ENCODE data around the gene DTX2.
"Not testable (repeated sequence)": the region's sequence is repeated elsewhere in the genome, so short reads cannot be mapped to it uniquely, and the experiment has no call there.

- not testable (repeated sequence) for TF ChIP-seq CTCF (IDR thresholded peaks at IDR 0.05; ENCODE audit: low read length); EZH2 (optimal IDR thresholded peaks at IDR 0.05; ENCODE audit: low read depth, low read length)
These were observed 4.4 kb downstream of the DTX2 start for GRCh38 chr7:76465950-76466349.

Data from MM.1S (cell line).